COLO829 (cell line): ENCODE results near the gene ARHGEF25.
"Not testable (repeated sequence)": the region's sequence is repeated elsewhere in the genome, so short reads cannot be mapped to it uniquely, and the experiment has no call there.

ENCODE experiments used
- DNase-seq: peaks from one replicate; pipeline ENCODE4 v3.0.0; 2012; ENCODE audit warnings: low spot score

Gene ARHGEF25

GRCh38 chr12:57638096-57638495 lies 26.9 kb downstream of the ARHGEF25 start:
- DNase-seq = no peak

- no peak for DNase-seq
These were observed 29.2 kb downstream of the ARHGEF25 start for GRCh38 chr12:57640175-57641042.

DNA sequence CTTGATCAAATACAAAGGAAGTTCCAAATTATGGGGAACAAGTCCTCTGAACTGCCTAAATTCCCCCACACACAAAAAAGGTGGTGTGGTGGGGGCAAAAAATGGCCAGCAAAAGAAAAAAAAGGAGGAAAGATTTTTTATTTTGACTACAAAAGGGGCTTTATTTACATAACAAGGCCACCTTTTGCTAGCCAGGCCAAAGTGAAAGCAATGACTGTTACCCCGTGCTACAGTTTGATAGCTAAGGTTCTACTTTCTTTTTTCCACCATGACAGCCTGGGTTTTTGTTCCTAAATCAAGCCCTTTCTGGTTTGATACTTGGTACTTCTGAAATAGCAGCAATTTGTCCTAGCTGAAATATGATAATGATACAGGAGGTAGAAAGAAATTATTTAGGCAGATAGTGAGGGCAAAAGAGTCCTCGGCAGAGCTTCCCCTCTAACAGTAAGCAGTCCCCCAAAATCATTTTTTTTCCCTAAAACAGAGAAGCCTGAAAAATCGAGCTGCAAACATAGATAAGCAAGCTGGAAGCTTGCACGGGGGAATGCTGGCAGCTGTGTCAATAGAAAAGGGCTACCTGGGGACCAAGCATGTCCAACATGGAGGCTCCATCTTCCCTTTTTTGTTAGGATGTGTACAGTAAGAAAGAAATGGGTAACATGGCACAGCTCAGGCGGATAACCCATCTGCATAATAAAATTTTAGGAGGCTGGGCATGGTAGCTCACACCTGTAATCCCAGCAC lies 30.6 kb downstream of the ARHGEF25 start:
- no peak for DNase-seq

DNA sequence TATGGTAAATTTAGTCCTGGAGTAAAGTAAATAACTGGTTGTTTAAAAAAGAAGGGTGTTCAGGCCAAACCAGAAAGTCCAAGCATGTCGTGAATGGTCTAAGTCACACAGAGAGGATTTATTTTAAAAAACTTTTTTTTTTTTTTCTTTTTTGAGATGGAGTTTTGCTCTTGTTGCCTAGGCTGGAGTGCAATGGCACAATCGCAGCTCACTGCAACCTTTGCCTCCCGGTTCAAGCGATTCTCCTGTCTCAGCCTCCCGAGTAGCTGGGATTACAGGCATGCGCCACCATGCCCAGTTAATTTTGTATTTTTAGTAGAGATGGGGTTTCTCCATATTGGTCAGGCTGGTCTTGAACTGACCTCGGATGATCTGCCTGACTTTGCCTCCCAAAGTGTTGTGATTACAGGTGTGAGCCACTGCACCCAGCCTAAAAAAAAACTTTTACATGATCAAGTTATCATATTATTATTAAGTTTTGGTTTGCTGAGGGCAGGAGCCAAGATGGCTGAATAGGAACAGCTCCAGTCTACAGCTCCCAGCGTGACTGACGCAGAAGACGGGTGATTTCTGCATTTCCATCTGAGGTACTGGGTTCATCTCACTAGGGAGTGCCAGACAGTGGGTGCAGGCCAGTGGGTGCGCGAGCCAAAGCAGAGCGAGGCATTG lies 34.9 kb downstream of the ARHGEF25 start:
- not testable (repeated sequence) for DNase-seq

DNA sequence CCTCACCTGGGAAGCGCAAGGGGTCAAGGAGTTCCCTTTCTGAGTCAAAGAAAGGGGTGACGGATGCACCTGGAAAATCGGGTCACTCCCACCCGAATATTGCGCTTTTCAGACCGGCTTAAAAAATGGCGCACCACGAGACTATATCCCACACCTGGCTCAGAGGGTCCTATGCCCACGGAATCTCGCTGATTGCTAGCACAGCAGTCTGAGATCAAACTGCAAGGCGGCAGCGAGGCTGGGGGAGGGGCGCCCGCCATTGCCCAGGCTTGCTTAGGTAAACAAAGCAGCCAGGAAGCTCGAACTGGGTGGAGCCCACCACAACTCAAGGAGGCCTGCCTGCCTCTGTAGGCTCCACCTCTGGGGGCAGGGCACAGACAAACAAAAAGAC lies 35.4 kb downstream of the ARHGEF25 start:
- DNase-seq = not testable (repeated sequence)

DNA sequence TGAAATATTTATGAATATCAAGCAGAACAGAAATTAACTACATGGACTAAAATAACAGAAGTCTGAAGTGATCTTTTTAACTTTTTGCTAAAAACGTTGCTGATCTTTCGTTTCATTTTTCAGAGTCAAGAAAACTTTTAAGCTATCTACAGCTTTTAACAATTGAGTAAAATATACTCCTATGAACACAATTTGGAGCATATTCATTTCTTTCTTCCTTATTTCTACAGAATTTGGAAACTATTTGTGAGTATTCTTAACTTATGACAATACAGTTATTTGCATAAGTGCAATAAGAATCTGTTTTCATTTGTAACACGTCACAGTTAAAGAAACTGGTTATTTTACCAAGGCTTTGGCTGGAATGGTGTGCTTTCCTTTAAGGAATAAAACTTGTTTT lies 42.8 kb downstream of the ARHGEF25 start:
- no peak for DNase-seq

DNA sequence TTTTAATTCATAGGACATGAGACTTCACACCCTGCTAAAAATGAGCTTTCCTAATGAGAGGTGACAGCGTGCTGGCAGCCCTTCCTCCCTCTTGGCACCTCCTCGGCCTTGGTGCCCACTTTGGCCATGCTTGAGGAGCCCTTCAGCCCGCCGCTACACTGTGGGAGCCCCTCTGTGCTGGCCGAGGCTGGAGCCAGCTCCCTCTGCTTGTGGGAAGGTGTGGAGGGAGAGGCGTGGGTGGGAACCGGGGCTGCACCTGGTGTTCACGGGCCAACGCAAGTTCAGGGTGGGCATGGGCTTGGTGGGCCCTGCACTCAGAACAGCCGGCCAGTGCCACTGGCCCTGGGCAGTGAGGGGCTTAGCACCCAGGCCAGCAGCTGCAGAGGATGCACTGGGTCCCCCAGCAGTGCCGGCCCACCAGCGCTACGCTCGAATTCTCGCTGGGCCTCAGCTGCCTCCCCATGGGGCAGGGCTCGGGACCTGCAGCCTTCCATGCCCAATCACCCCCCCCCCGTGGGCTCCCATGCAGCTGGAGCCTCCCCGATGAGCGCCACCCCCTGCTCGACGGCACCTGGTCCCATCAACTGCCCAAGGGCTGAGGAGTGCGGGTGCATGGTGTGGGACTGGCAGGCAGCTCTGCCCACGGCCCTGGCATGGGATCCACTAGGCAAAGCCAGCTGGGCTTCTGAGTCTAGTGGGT lies 44.5 kb downstream of the ARHGEF25 start:
- no peak for DNase-seq

DNA sequence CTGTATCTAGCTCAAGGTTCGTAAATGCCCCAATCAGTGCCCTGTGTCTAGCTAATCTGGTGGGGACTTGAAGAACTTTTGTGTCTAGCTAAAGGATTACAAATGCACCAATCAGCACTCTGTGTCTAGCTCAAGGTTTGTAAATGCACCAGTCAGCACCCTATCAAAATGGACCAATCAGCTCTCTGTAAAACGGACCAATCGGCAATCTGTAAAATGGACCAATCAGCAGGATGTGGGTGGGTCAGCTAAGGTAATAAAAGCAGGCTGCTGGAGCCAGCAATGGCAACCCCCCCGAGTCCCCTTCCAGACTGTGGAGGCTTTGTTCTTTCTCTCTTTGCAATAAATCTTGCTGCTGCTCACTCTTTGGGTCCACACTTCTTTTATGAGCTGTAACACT lies 45.2 kb downstream of the ARHGEF25 start:
- not testable (repeated sequence) for DNase-seq

DNA sequence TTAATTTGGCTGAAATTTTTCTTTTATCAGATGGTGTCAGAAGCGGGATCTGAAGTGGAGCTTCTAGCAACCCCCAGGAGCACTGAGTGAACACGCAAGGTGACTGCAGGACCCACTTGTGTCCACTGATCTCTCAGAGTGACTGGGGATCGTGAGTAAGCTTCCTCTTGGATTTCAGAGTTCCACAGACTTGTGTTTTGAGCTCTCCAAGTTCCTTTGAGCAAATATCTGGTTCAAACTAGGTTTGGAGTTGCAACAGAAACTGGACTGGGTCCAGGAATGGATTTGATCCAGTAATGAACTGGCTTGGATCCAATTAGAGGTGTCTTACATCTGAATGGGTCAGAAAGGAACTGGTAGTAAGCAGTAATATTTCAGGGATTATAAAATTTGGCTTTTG lies 46.5 kb downstream of the ARHGEF25 start:
- DNase-seq = no peak

DNA sequence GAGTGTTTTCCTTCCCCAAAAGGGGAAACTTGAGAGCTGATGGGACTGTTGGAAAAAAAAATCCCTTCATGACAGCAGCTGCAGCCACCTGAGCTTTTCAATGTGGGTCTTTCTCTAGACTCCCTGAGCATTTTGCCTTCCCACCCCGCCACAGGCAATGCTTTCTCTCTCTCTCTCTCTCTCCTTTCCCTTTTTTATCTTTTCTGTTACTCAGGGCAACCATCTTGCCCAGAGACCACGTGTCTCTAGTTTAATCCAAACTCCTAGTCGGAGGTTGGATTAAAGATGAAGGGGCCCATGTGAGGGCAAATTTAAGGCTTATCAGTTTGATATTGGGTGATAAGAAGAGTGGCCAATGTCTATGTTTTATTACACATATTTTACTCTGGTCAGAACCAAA lies 47.7 kb downstream of the ARHGEF25 start:
- no peak for DNase-seq

GRCh38 chr12:57661376-57661775 lies 50.1 kb downstream of the ARHGEF25 start:
- DNase-seq = no peak

DNA sequence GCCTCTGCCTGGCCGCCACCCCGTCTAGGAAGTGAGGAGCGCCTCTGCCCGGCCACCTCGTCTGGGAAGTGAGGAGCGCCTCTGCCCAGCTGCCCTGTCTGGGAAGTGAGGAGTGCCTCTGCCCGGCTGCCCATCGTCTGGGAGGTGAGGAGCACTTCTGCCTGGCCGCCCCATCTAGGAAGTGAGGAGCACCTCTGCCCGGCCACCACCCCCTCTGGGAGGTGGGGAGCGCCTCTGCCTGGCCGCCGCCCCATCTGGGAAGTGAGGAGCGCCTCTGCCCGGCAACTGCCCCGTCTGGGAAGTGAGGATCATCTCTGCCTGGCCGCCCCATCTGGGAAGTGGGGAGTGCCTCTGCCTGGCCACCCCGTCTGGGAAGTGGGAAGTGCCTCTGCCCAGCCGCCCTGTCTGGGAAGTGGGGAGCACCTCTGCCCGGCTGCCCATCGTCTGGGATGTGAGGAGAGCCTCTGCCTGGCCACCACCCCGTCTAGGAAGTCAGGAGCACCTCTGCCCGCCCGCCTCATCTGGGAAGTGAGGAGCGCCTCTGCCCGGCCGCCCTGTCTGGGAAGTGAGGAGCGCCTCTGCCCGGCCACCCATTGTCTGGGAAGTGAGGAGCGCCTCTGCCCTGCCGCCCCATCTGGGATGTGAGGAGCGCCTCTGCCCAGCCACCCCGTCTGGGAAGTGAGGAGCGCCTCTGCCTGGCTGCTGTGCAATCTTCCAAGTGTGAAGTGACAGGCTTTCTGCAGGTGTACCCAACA lies 54.0 kb downstream of the ARHGEF25 start:
- not testable (repeated sequence) for DNase-seq
